HEK293 (cell line): ENCODE data around the gene SORL1-AS1.

ENCODE experiments used
- ELK4 ChIP-seq: IDR thresholded peaks from 2 replicates; pipeline ENCODE4 v1.6.1; 2011; ENCODE audit warnings: mild to moderate bottlenecking, low read depth, low read length, borderline replicate concordance
- PBX3 ChIP-seq: sonication (generic); formaldehyde crosslinking; IDR thresholded peaks from 2 replicates; pipeline ENCODE4 v1.8.1; 2022; ENCODE audit warnings: mild to moderate bottlenecking, moderate library complexity, missing genetic modification reagents
- RBAK ChIP-seq: fragments of 450-650 bp; formaldehyde crosslinking; IDR thresholded peaks from 2 replicates; pipeline ENCODE4 v1.5.1; 2016; ENCODE audit warnings: missing biosample characterization, missing genetic modification characterization
- SCRT1 ChIP-seq: fragments of 450-650 bp; formaldehyde crosslinking; IDR thresholded peaks from 2 replicates; pipeline ENCODE4 v1.5.1; 2016; ENCODE audit warnings: missing biosample characterization, missing genetic modification characterization, borderline replicate concordance
- ZBTB11 ChIP-seq: fragments of 450-650 bp; formaldehyde crosslinking; conservative IDR thresholded peaks from 2 replicates; pipeline ENCODE4 v1.5.1; 2016; ENCODE audit warnings: low read depth, missing biosample characterization, missing genetic modification characterization
- ZBTB26 ChIP-seq: fragments of 450-650 bp; formaldehyde crosslinking; optimal IDR thresholded peaks from 2 replicates; pipeline ENCODE3; 2016; ENCODE audit warnings: missing biosample characterization, mild to moderate bottlenecking, missing genetic modification characterization
- ZBTB48 ChIP-seq: fragments of 450-650 bp; formaldehyde crosslinking; IDR thresholded peaks from 2 replicates; pipeline ENCODE4 v1.5.1; 2016; ENCODE audit warnings: missing biosample characterization, missing genetic modification characterization
- ZNF138 ChIP-seq: fragments of 450-650 bp; formaldehyde crosslinking; IDR thresholded peaks from 2 replicates; pipeline ENCODE4 v1.5.1; 2016; ENCODE audit warnings: missing biosample characterization, missing genetic modification characterization, borderline replicate concordance
- ZNF148 ChIP-seq: fragments of 450-650 bp; formaldehyde crosslinking; IDR thresholded peaks from 2 replicates; pipeline ENCODE4 v1.5.0; 2017; ENCODE audit warnings: missing biosample characterization, missing genetic modification characterization, borderline replicate concordance
- ZNF302 ChIP-seq: fragments of 450-650 bp; formaldehyde crosslinking; IDR thresholded peaks from 2 replicates; pipeline ENCODE4 v1.5.1; 2016; ENCODE audit warnings: missing biosample characterization, missing genetic modification characterization, low read depth
- ZNF510 ChIP-seq: fragments of 450-650 bp; formaldehyde crosslinking; IDR thresholded peaks from 2 replicates; pipeline ENCODE4 v1.5.1; 2018; ENCODE audit warnings: mild to moderate bottlenecking, missing genetic modification characterization, missing biosample characterization; ENCODE audit not compliant: insufficient replicate concordance
- ZNF518A ChIP-seq: fragments of 450-650 bp; formaldehyde crosslinking; conservative IDR thresholded peaks from 2 replicates; pipeline ENCODE4 v1.5.1; 2016; ENCODE audit warnings: low read depth, missing biosample characterization, missing genetic modification characterization
- ZNF549 ChIP-seq: fragments of 450-650 bp; IDR thresholded peaks from 2 replicates; pipeline ENCODE4 v1.5.1; 2018; ENCODE audit warnings: missing biosample characterization, missing genetic modification characterization, mild to moderate bottlenecking, inconsistent platforms, moderate library complexity
- ZNF571 ChIP-seq: fragments of 450-650 bp; formaldehyde crosslinking; IDR thresholded peaks from 2 replicates; pipeline ENCODE4 v1.5.0; 2017; ENCODE audit warnings: missing biosample characterization, missing genetic modification characterization
- ZNF596 ChIP-seq: fragments of 450-650 bp; IDR thresholded peaks from 2 replicates; pipeline ENCODE4 v1.5.0; 2018; ENCODE audit warnings: missing biosample characterization, mild to moderate bottlenecking, missing genetic modification characterization, moderate library complexity
- ZNF600 ChIP-seq: fragments of 450-650 bp; formaldehyde crosslinking; IDR thresholded peaks from 2 replicates; pipeline ENCODE4 v1.5.1; 2016; ENCODE audit warnings: missing biosample characterization, missing genetic modification characterization
- ZNF621 ChIP-seq: fragments of 450-650 bp; formaldehyde crosslinking; IDR thresholded peaks from 2 replicates; pipeline ENCODE4 v1.5.1; 2017; ENCODE audit warnings: missing biosample characterization, missing genetic modification characterization
- ZNF76 ChIP-seq: fragments of 450-650 bp; formaldehyde crosslinking; IDR thresholded peaks from 2 replicates; pipeline ENCODE4; 2016; ENCODE audit warnings: low read depth, missing biosample characterization, missing genetic modification characterization, borderline replicate concordance
- ZSCAN30 ChIP-seq: fragments of 450-650 bp; IDR thresholded peaks from 2 replicates; pipeline ENCODE4 v1.5.1; 2018; ENCODE audit warnings: missing biosample characterization, mild to moderate bottlenecking, missing genetic modification characterization, moderate library complexity
- ZXDB ChIP-seq: fragments of 450-650 bp; formaldehyde crosslinking; IDR thresholded peaks from 2 replicates; pipeline ENCODE4 v1.5.1; 2016; ENCODE audit warnings: missing biosample characterization, missing genetic modification characterization
- TF ChIP-seq, protein P1 (sequence below): fragments of 450-650 bp; formaldehyde crosslinking; IDR thresholded peaks from 2 replicates; pipeline ENCODE4 v1.5.1; 2016; ENCODE audit warnings: missing biosample characterization, missing genetic modification characterization

The SORL1-AS1 gene

GRCh38 chr11:121451986-121452608, 670 bp downstream of the SORL1-AS1 start, which contains the start of gene SORL1 (continued):
- TF ChIP-seq ZNF510 (tag by site-specific recombination) (no peak), ZBTB11 (peak; percentile 34; the same call in 1 of the 2 replicates), ELK4 (no peak), ZNF549 (tag by site-specific recombination) (no peak), ZNF600 (tag by site-specific recombination) (0 out of 2 replicates have a peak, but pooled peaks have one; percentile 41), ZNF518A (tag by site-specific recombination) (no peak), ZBTB26 (tag by site-specific recombination) (peak; percentile 92), ZNF596 (tag by site-specific recombination) (no peak), ZSCAN30 (tag by site-specific recombination) (peak; percentile 51; the same call in 1 of the 2 replicates), ZBTB48 (tag by site-specific recombination) (no peak), SCRT1 (tag by site-specific recombination) (no peak), ZNF76 (tag by site-specific recombination) (peak; percentile 28; the same call in 1 of the 2 replicates), RBAK (tag by site-specific recombination) (no peak), ZNF621 (tag by site-specific recombination) (no peak), PBX3 (CRISPR knock-in tag) (peak; percentile 78; the same call in 1 of the 2 replicates), ZNF148 (tag by site-specific recombination) (no peak), ZNF571 (tag by site-specific recombination) (no peak), ZNF138 (no peak), ZXDB (tag by site-specific recombination) (no peak), ZNF302 (tag by site-specific recombination) (no peak)
- TF ChIP-seq, protein P1, sequence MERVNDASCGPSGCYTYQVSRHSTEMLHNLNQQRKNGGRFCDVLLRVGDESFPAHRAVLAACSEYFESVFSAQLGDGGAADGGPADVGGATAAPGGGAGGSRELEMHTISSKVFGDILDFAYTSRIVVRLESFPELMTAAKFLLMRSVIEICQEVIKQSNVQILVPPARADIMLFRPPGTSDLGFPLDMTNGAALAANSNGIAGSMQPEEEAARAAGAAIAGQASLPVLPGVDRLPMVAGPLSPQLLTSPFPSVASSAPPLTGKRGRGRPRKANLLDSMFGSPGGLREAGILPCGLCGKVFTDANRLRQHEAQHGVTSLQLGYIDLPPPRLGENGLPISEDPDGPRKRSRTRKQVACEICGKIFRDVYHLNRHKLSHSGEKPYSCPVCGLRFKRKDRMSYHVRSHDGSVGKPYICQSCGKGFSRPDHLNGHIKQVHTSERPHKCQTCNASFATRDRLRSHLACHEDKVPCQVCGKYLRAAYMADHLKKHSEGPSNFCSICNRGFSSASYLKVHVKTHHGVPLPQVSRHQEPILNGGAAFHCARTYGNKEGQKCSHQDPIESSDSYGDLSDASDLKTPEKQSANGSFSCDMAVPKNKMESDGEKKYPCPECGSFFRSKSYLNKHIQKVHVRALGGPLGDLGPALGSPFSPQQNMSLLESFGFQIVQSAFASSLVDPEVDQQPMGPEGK (tag by site-specific recombination): peak; percentile 5; the same call in 1 of the 2 replicates
